SK-N-MC (cell line): ENCODE measurements around the gene CEP63.

Source experiments
- DNase-seq: peaks from one replicate; pipeline ENCODE4 v3.0.0-alpha.2; 2011; ENCODE audit warnings: low read depth, low spot score
- H3K27ac ChIP-seq: fragments of 200-600 bp; sonication (generic); 2 replicates; pipeline ENCODE4 v1.5.1; 2016; ENCODE audit warnings: mixed run types
- H3K36me3 ChIP-seq: fragments of 200-600 bp; sonication (generic); 2 replicates; pipeline ENCODE4 v1.6.1; 2017; ENCODE audit warnings: antibody characterized with exemption, low read length, mixed read lengths; ENCODE audit not compliant: insufficient read depth
- H3K4me3 ChIP-seq: fragments of 200-600 bp; sonication (generic); 2 replicates; pipeline ENCODE4 v1.5.1; 2016
- H3K9ac ChIP-seq: fragments of 200-600 bp; sonication (generic); 2 replicates; pipeline ENCODE4 v1.8.0; 2017; ENCODE audit warnings: mixed run types, mixed read lengths; ENCODE audit not compliant: insufficient read length
- H3K9me3 ChIP-seq: fragments of 200-600 bp; sonication (generic); 2 replicates; pipeline ENCODE4 v1.6.1; 2017; ENCODE audit warnings: low read depth, mild to moderate bottlenecking, antibody characterized with exemption, low read length, moderate library complexity, mixed read lengths
- EZH2 ChIP-seq: fragments of 200-600 bp; sonication (generic); IDR thresholded peaks from one replicate; pipeline ENCODE4 v1.6.1; 2017; ENCODE audit warnings: antibody characterized with exemption
- FOXP2 ChIP-seq: optimal IDR thresholded peaks from 2 replicates; pipeline ENCODE3; 2011; ENCODE audit warnings: mild to moderate bottlenecking, moderate library complexity; ENCODE audit not compliant: insufficient read depth; ENCODE audit errors: extremely low read length, control extremely low read depth
- POLR2AphosphoS5 ChIP-seq: IDR thresholded peaks from 2 replicates; pipeline ENCODE4 v1.6.1; 2012; ENCODE audit warnings: mild to moderate bottlenecking, low read depth, low read length, borderline replicate concordance

Gene CEP63

GRCh38 chr3:134449277-134449676 is 36.6 kb upstream of the CEP63 start:
- peaks cover 8% of the 10 kb centered on the region; the same call in 1 of the 2 replicates for H3K9me3 ChIP-seq
- no peak overlapping the region for H3K4me3 ChIP-seq
- no peak overlapping the region for H3K27ac ChIP-seq
- H3K36me3 ChIP-seq, result no peaks in the 10 kb centered on the region
- H3K9ac ChIP-seq, result no peak overlapping the region
- DNase-seq, result no peak
- no peak for TF ChIP-seq POLR2AphosphoS5
- no peak for TF ChIP-seq EZH2
- TF ChIP-seq FOXP2, result no peak

- H3K27ac ChIP-seq, result no peak overlapping the region
- no peak overlapping the region for H3K9ac ChIP-seq
- peaks cover 3% of the 10 kb centered on the region; the same call in 1 of the 2 replicates for H3K9me3 ChIP-seq
- H3K4me3 ChIP-seq, result no peak overlapping the region
- TF ChIP-seq FOXP2 (no peak), EZH2 (no peak), POLR2AphosphoS5 (no peak)
- H3K36me3 ChIP-seq, result no peaks in the 10 kb centered on the region
- no peak for DNase-seq
Measured at GRCh38 chr3:134449951-134450350, 35.9 kb upstream of the CEP63 start.

GRCh38 chr3:134453631-134454030 is 32.2 kb upstream of the CEP63 start:
- DNase-seq, result no peak
- no peaks in the 10 kb centered on the region for H3K36me3 ChIP-seq
- no peaks in the 10 kb centered on the region for H3K9me3 ChIP-seq
- H3K4me3 ChIP-seq, result no peak overlapping the region
- no peak overlapping the region for H3K9ac ChIP-seq
- TF ChIP-seq FOXP2, result no peak
- no peak for TF ChIP-seq EZH2
- no peak for TF ChIP-seq POLR2AphosphoS5
- no peak overlapping the region for H3K27ac ChIP-seq

DNA sequence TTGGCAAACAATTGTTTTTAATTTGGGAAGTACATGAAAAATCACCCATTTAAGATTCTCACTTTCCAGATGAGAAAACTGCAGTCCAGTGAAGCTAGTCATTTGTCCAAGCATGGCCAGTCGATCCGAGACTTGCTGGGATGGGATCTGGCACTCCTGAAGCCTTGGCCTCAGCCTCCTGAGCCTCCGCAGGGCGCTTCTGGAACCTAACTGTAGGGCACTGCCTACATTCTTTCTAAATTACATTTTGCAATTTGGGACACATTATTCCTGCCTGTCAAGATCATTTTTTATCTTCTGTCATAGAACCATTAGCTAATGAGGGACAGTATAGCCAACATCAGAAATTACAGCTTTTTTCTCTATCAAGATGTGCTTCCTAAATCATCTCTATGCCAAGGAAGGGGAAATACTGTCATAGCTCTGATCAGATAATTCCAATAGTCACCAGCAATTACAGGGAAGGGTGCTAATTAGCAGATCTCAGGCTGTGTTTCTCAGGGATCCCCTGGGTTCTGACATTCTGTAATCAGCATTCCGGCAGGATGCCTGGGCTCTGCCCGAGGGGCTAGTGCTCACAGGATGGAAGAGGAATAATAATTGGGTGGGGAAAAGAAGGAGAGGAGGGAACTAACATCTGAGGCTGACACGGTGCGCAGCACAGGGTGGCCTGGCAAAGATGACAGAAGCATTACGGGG is 28.3 kb upstream of the CEP63 start:
- Histone ChIP-seq H3K4me3 (peak overlapping the region; percentile 26), H3K36me3 (no peaks in the 10 kb centered on the region), H3K9ac (peak overlapping the region; percentile 17), H3K9me3 (no peaks in the 10 kb centered on the region), H3K27ac (no peak overlapping the region; the same call in 1 of the 2 replicates)
- DNase-seq, result peak; percentile 18
- TF ChIP-seq POLR2AphosphoS5 (no peak), FOXP2 (no peak), EZH2 (no peak)

DNA sequence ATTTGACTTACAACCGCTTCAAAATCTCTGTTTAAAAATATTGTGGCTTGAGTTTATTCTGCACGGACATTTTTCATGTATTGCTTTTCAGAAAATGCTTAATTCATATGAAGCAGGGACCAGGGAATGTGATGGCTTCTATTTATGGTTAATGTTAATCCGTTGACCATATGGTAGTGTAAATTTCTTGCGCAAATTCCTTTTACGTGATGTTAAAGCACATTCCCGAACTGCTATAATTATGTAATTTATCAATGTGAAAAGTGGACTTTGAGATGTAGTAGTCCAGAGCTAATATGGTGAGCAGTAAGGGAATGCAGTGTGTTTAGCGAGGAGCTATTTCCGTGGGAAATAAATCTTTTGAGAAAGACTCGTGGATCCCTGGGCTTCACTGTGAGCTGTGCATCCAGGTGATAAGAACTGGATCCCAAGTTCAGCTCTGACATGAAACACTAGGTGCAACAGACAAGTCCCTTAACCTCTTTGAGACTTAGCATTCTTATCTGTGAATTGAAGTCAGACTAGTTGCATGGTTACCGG is 27.4 kb upstream of the CEP63 start:
- no peak overlapping the region for H3K27ac ChIP-seq
- no peaks in the 10 kb centered on the region for H3K36me3 ChIP-seq
- H3K9ac ChIP-seq, result no peak overlapping the region
- no peak for TF ChIP-seq EZH2
- DNase-seq, result no peak
- no peaks in the 10 kb centered on the region for H3K9me3 ChIP-seq
- H3K4me3 ChIP-seq, result no peak overlapping the region

DNA sequence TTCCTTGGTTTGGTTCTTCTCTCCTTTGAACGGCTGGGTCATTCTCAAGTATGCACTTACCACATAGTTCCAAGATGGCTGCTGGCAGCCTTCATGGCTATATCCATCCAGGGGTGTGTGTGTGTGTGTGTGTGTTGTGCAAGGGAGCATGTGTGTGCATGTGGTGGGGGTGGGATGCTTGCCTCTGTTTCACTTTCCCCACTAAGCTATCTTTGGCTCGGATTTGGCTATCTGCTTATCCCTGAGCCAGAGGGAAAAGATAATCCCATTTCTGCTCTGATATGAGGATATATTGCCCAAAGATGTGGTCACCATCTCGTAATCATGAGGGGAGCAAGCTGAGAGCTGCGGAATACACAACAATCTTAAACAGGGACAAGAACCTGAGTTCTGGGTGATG is 26.3 kb upstream of the CEP63 start:
- no peak for DNase-seq
- no peak overlapping the region for H3K4me3 ChIP-seq
- no peaks in the 10 kb centered on the region for H3K36me3 ChIP-seq
- TF ChIP-seq POLR2AphosphoS5 (no peak), EZH2 (no peak), FOXP2 (no peak)
- no peak overlapping the region for H3K9ac ChIP-seq
- H3K9me3 ChIP-seq, result no peaks in the 10 kb centered on the region
- no peak overlapping the region for H3K27ac ChIP-seq

DNA sequence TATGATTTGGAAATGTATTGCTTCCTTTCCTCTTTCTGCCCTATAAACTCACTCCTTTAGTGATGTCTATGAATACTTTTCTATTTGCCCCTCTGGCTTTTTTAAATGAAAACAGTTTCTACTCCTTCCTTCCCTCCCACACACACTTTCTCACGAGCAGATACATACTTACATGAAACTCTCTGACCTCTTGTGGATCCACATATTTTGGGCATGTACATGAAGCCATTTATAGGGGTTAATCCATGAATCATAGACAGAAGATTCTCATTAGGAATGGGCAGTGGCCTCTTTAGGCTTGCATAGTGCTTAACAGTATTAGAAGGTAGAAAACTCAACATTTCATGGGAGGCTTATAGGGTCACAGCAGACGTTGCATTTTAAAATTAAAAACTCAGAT is 24.9 kb upstream of the CEP63 start:
- H3K9me3 ChIP-seq, result no peaks in the 10 kb centered on the region
- H3K27ac ChIP-seq, result peak overlapping the region; percentile 33
- TF ChIP-seq POLR2AphosphoS5, result no peak
- TF ChIP-seq FOXP2, result no peak
- no peak for TF ChIP-seq EZH2
- no peaks in the 10 kb centered on the region for H3K36me3 ChIP-seq
- no peak overlapping the region for H3K4me3 ChIP-seq
- H3K9ac ChIP-seq, result no peak overlapping the region
- DNase-seq, result no peak

- Histone ChIP-seq H3K9me3 (no peaks in the 10 kb centered on the region), H3K9ac (peak overlapping the region; percentile 75), H3K36me3 (no peaks in the 10 kb centered on the region), H3K4me3 (peak overlapping the region; percentile 59), H3K27ac (peak overlapping the region; percentile 99)
- DNase-seq, result no peak
- TF ChIP-seq POLR2AphosphoS5, result no peak
- TF ChIP-seq EZH2, result no peak
Measured at GRCh38 chr3:134462331-134462941, 23.4 kb upstream of the CEP63 start.
